Upper lobe of left lung (tissue), 6 donors: ENCODE results near the gene AP1S2. TPM values are rescaled to one million over a fixed set of nuclear protein-coding genes. Genes with fewer than 3 reads are reported as not detected.

Source experiments
- ATAC-seq, 2 donors: fragments of 200-7000 bp; cut with Tn5 transposase; one replicate each; pipeline ENCODE4 v1.9.1; 2022; ENCODE audit warnings: mild to moderate bottlenecking in 2 of 2, moderate library complexity in 2 of 2; ENCODE audit not compliant: low FRiP score in 2 of 2
- DNase-seq, 2 donors: peaks; one replicate each; pipeline ENCODE4 v3.0.0-alpha.2; 2019 to 2020
- H3K27ac ChIP-seq, 4 donors: fragments of 200-600 bp; sonication (generic); one replicate each; pipeline ENCODE4 v1.5.1; 2016 to 2019
- H3K27me3 ChIP-seq, 4 donors: fragments of 200-600 bp; sonication (generic); one replicate each; pipeline ENCODE4 v1.5.1; 2017 to 2019
- H3K36me3 ChIP-seq, 4 donors: fragments of 200-600 bp; sonication (generic); one replicate each; pipeline ENCODE4 v1.5.1; 2016 to 2019
- H3K4me1 ChIP-seq, 4 donors: fragments of 200-600 bp; sonication (generic); one replicate each; pipeline ENCODE4 v1.5.1; 2018 to 2019
- H3K4me3 ChIP-seq, 4 donors: fragments of 200-600 bp; sonication (generic); one replicate each; pipeline ENCODE4 v1.5.1; 2017 to 2019; ENCODE audit warnings: mild to moderate bottlenecking in 2 of 4, moderate library complexity in 1 of 4
- H3K9me3 ChIP-seq, 4 donors: fragments of 200-600 bp; sonication (generic); one replicate each; pipeline ENCODE4 v1.5.1; 2018 to 2019
- CTCF ChIP-seq, 6 experiments: fragments of 450-650 bp in 4 of 6; fragments of 200-600 bp in 2 of 6; sonication (generic) in 2 of 6; IDR thresholded peaks; one replicate each; pipeline ENCODE4 v1.5.1; 2016 to 2019; ENCODE audit warnings: antibody characterized with exemption in 6 of 6
- EP300 ChIP-seq, 4 donors: sonication (generic); formaldehyde crosslinking; IDR thresholded peaks; one replicate each; pipeline ENCODE4 v1.5.1; 2017; ENCODE audit warnings: antibody characterized with exemption in 4 of 4, control low read depth in 2 of 4
- POLR2A ChIP-seq, 4 donors: fragments of 450-650 bp; IDR thresholded peaks; one replicate each; pipeline ENCODE4 v1.5.1; 2016 to 2017; ENCODE audit warnings: antibody characterized with exemption in 4 of 4, mild to moderate bottlenecking in 2 of 4
- POLR2AphosphoS5 ChIP-seq, 2 donors: sonication (generic); formaldehyde crosslinking; IDR thresholded peaks; one replicate each; pipeline ENCODE4 v1.5.1; 2017; ENCODE audit warnings: antibody characterized with exemption in 2 of 2
- WGBS, 2 donors: methylation state at CpG; one replicate each; pipeline ENCODE4 v1.1.5; 2017 to 2018; 5-methylcytosine and 5-hydroxymethylcytosine counted together
- total RNA-seq, 6 donors: library from RNA; depleted of rRNA in 4 of 6; stranded (reverse); fragments of >200 nt in 4 of 6; gene quantifications; one replicate each; pipeline versions ENCODE4 v1.1.0 to v1.2.1, GENCODE V29; 2016 to 2021
- donor health status: DM: no; HTN: no; CAD: no; lungs with moderate emphysema.
- donor health status: DM: no; HTN: yes; CAD: no; lungs with severe emphysema.

The AP1S2 gene
- total RNA-seq, 6 donors from 2014 or later = 12.7 to 51.7 (median 30.6) TPM

DNA sequence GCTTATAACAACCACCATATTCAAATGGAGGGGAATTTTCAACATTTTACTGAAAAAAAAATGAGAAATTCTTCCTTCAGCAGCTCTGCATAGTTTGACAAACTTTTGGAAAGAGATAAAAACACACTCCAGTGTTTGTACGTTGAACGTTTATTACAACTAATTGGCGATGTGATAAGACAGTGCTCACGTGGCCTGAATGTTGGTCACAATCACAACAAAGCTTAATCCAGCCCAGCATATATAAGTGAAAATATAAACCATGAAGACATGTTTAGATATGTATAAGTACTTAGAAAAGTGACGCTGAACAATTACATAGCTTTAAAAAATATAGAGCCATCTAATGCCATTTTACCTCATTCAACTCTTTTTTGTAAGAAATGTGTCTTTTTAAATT lies 28.7 kb downstream of the AP1S2 start:
- no peaks in the 10 kb centered on the region for H3K9me3 ChIP-seq
- peaks cover 0 to 46% (median 12%) of the 10 kb centered on the region in 4 donors for H3K36me3 ChIP-seq
- no peak overlapping the region for H3K27ac ChIP-seq
- no peaks in the 10 kb centered on the region for H3K4me1 ChIP-seq
- no peak overlapping the region for H3K4me3 ChIP-seq
- ATAC-seq (no peak), DNase-seq (no peak)
- no peaks in the 10 kb centered on the region for H3K27me3 ChIP-seq
- WGBS, 2 donors = 75 to 89% methylated on average over 5 of the region's 5 CpGs
- no peak for TF ChIP-seq POLR2AphosphoS5 (IDR thresholded peaks at IDR 0.05)
- no peak for TF ChIP-seq EP300 (IDR thresholded peaks at IDR 0.05)

DNA sequence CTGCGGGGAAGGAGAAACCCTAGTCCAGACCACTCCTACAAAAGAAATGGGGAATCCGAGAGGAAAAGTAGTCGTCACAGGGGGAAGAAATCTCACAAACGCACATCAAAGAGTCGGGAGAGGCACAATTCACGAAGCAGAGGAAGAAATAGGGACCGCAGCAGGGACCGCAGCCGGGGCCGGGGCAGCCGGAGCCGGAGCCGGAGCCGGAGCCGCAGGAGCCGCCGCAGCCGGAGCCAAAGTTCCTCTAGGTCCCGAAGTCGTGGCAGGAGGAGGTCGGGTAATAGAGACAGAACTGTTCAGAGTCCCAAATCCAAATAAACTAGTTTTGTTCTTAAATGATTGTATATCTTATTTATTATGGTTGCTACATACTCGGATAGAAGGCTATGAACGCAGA lies 31.7 kb downstream of the AP1S2 start:
- no peaks in the 10 kb centered on the region for H3K9me3 ChIP-seq
- no peak overlapping the region for H3K27ac ChIP-seq
- ATAC-seq (no peak), DNase-seq (peak in 1 of 2 donors; percentile 37)
- no peaks in the 10 kb centered on the region for H3K4me1 ChIP-seq
- H3K27me3 ChIP-seq = no peaks in the 10 kb centered on the region
- 97% methylated on average over 23 of the region's 23 CpGs for WGBS, 2 donors
- TF ChIP-seq CTCF (IDR thresholded peaks at IDR 0.05) (no peak), POLR2A (IDR thresholded peaks at IDR 0.05) (no peak), EP300 (IDR thresholded peaks at IDR 0.05) (no peak), POLR2AphosphoS5 (IDR thresholded peaks at IDR 0.05) (no peak)
- no peak overlapping the region for H3K4me3 ChIP-seq
- peaks cover 0 to 69% (median 25%) of the 10 kb centered on the region in 4 donors for H3K36me3 ChIP-seq

DNA sequence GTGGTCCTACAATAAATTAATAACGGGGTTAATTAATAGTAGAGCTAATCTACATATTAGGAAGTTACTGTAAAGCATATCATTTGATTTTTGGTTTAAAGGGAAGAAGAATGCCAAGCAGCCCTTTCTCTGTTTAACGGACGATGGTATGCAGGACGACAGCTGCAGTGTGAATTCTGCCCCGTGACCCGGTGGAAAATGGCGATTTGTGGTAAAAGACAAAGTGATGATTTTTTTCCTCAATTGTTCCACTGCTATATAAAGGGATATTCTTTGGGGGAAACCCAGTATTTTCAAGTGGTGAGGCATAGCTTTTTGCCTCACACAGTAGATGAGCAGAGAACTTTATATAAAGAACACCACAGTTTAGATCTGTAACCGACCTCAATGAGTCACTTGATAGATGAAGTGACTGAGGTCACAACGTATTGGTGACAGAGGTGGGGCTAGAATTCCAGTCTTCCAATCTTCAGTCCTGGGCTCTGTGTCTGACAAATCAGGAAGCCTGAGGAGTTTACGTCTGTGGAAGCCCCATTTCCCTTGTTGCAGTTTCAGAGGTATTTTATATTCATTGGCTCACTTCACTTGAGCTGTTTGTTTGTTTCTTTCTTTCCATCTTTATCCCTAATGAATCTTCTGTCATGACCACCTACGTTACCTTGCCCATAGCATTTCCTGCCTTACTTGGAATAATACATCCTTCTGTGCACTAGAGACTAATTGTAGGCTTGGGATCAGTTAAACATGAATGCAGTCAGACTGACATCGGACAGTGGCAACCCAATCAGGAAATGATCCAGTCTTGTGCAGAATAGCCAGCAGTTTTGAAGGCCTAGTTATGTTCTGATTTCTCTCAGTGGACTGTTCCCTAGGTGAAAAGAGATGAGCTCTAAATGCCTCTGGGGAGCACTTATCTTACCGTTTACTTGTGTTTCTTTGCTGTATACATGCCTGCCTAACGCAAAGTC lies 34.2 kb downstream of the AP1S2 start:
- ATAC-seq = no peak
- H3K4me3 ChIP-seq = no peak overlapping the region
- TF ChIP-seq POLR2AphosphoS5 (IDR thresholded peaks at IDR 0.05) = no peak
- TF ChIP-seq POLR2A (IDR thresholded peaks at IDR 0.05) = no peak
- TF ChIP-seq CTCF (IDR thresholded peaks at IDR 0.05) = no peak
- TF ChIP-seq EP300 (IDR thresholded peaks at IDR 0.05) = no peak
- peaks cover 0 to 87% (median 29%) of the 10 kb centered on the region in 4 donors for H3K36me3 ChIP-seq
- no peaks in the 10 kb centered on the region for H3K27me3 ChIP-seq
- WGBS, 2 donors = 77 to 82% methylated on average over 11 to 14 of the region's 14 CpGs
- H3K27ac ChIP-seq = no peak overlapping the region
- no peaks in the 10 kb centered on the region for H3K9me3 ChIP-seq
- DNase-seq = no peak
- peaks cover 0 to 10% (median 1%) of the 10 kb centered on the region in 4 donors for H3K4me1 ChIP-seq

- H3K27ac ChIP-seq = no peak overlapping the region
- 37 to 49% methylated on average over 4 of the region's 4 CpGs for WGBS, 2 donors
Measured at GRCh38 chrX:15816886-15817285, 37.7 kb downstream of the AP1S2 start.

More at GRCh38 chrX:15816886-15817285, 37.7 kb downstream of the AP1S2 start:
- Histone ChIP-seq H3K9me3 (no peaks in the 10 kb centered on the region), H3K4me1 (peaks cover 0 to 10% (median 1%) of the 10 kb centered on the region in 4 donors), H3K4me3 (no peak overlapping the region), H3K36me3 (peaks cover 0 to 84% (median 29%) of the 10 kb centered on the region in 4 donors), H3K27me3 (no peaks in the 10 kb centered on the region)
- TF ChIP-seq CTCF (IDR thresholded peaks at IDR 0.05) (no peak), POLR2AphosphoS5 (IDR thresholded peaks at IDR 0.05) (no peak), EP300 (IDR thresholded peaks at IDR 0.05) (no peak), POLR2A (IDR thresholded peaks at IDR 0.05) (no peak)
- DNase-seq = peak in 1 of 2 donors; percentile 23
- no peak for ATAC-seq
